Endodermal cell (in vitro differentiated cells): ENCODE data around the gene AGO3. TPM values are rescaled to one million over a fixed set of nuclear protein-coding genes. Genes with fewer than 3 reads are reported as not detected.

ENCODE experiments used
- DNase-seq: peaks from one replicate; pipeline ENCODE4 v3.0.0-alpha.2; 2017
- H3K27ac ChIP-seq: 2 replicates; pipeline ENCODE4 v1.5.1; 2013; ENCODE audit warnings: mild to moderate bottlenecking, low read depth, low read length, moderate library complexity
- H3K27me3 ChIP-seq: 2 replicates; pipeline ENCODE4 v1.6.1; 2013; ENCODE audit warnings: mild to moderate bottlenecking, low read length, moderate library complexity; ENCODE audit not compliant: insufficient read depth, control insufficient read depth, poor library complexity, severe bottlenecking
- H3K36me3 ChIP-seq: 2 replicates; pipeline ENCODE4 v1.7.0; 2013; ENCODE audit warnings: mild to moderate bottlenecking, low read length, moderate library complexity; ENCODE audit not compliant: control insufficient read depth, insufficient read depth
- H3K4me1 ChIP-seq: one replicate; pipeline ENCODE4 v1.7.0; 2013; ENCODE audit warnings: low read length; ENCODE audit not compliant: control insufficient read depth, insufficient read depth
- H3K4me3 ChIP-seq: 2 replicates; pipeline ENCODE4 v1.5.1; 2013; ENCODE audit warnings: mild to moderate bottlenecking, low read length, moderate library complexity
- H3K9ac ChIP-seq: 2 replicates; pipeline ENCODE4 v1.6.1; 2013; ENCODE audit warnings: mild to moderate bottlenecking, low read length, moderate library complexity; ENCODE audit not compliant: poor library complexity, severe bottlenecking; ENCODE audit errors: extremely low read depth
- H3K9me3 ChIP-seq: 2 replicates; pipeline ENCODE4 v1.6.1; 2013; ENCODE audit warnings: mild to moderate bottlenecking, low read length, moderate library complexity; ENCODE audit not compliant: control insufficient read depth
- H3K27ac Mint-ChIP-seq: 2 replicates; pipeline ENCODE4 v1.8.0; 2020; ENCODE audit warnings: mixed read lengths
- H3K27me3 Mint-ChIP-seq: 2 replicates; pipeline ENCODE4 v1.8.0; 2021; ENCODE audit warnings: mild to moderate bottlenecking, mixed read lengths; ENCODE audit not compliant: insufficient read depth
- H3K36me3 Mint-ChIP-seq: 2 replicates; pipeline ENCODE4 v1.8.0; 2020; ENCODE audit warnings: low read depth, mixed read lengths
- H3K4me1 Mint-ChIP-seq: 2 replicates; pipeline ENCODE4 v1.8.0; 2020; ENCODE audit warnings: mixed read lengths
- H3K4me3 Mint-ChIP-seq: 2 replicates; pipeline ENCODE4 v1.8.0; 2020; ENCODE audit warnings: mild to moderate bottlenecking, moderate library complexity, mixed read lengths
- H3K9me3 Mint-ChIP-seq: 2 replicates; pipeline ENCODE4 v1.8.0; 2020; ENCODE audit warnings: mild to moderate bottlenecking, mixed read lengths
- WGBS, 2 experiments: methylation state at CpG; one replicate each; pipeline versions ENCODE4 v1.1.5 to v1.1.7; 2013; ENCODE audit warnings: missing lambda C conversion rate in 2 of 2, mixed read lengths in 1 of 2; ENCODE audit not compliant: insufficient coverage in 1 of 2, insufficient read length in 1 of 2; 5-methylcytosine and 5-hydroxymethylcytosine counted together
- total RNA-seq, 2 donors: library from RNA; stranded (reverse); fragmentation: NEBNext Ultra II Directional in 1 of 2; extraction: Animal tissue kit (Norgen Biotek cat#: 25700) in 1 of 2; gene quantifications; 2 replicates in 1 of 2; 3 replicates in 1 of 2; pipeline ENCODE4 v1.2.1, GENCODE V29; 2021
- TF ChIP-seq, protein P1 (sequence below): fragments of 200-600 bp; sonication (generic); conservative IDR thresholded peaks from 2 replicates; pipeline ENCODE4 v1.5.0; 2021; ENCODE audit warnings: antibody characterized with exemption, mild to moderate bottlenecking

Gene AGO3
- total RNA-seq, 2 donors from 2014 or later = 32.8 to 39.8 TPM

DNA sequence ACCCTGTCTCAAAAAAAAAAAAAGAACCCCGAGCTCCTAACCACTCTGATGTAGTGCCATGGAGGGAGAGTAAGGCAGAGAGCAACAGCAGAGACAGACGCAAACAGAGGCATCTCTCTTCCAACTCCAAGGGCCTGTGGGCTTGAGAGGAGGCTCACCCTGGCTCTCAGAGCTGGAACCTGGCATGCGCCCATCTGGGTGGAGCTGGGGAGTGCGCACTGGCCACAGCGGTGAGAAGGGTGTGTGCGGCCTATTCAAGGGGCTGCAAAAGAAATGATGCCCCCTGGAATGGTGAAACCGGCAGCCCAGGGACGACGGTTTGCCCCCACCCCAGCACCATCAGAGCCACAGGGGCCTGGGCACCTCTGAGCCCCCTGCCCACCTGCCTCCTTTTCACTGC lies 176.5 kb downstream of the AGO3 start:
- WGBS, 2 experiments = 94 to 100% methylated on average over 1 to 9 of the region's 9 CpGs

DNA sequence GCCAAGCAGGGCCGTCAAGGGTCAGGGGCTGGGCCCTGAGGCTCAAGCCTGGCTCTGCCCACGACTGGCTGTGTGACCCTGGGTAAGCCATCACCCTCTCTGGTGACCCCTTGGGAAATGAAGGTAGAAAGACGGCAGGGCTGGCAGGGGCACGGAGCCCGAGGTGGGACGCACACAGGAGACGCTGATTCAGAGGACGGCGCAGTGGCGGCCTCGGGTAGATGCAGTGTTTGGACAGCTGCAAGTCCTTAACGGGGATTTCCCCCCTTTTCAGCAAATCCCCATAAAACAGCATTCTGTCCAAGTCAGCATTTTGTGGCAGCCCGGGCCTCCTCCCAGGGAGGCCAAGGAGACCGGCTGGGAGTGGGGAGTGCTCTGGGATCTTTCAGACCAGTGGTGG lies 177.4 kb downstream of the AGO3 start:
- no peak overlapping the region for H3K27ac ChIP-seq
- no peak overlapping the region for H3K9ac ChIP-seq
- no peaks in the 10 kb centered on the region for H3K4me1 Mint-ChIP-seq
- TF ChIP-seq, protein P1, sequence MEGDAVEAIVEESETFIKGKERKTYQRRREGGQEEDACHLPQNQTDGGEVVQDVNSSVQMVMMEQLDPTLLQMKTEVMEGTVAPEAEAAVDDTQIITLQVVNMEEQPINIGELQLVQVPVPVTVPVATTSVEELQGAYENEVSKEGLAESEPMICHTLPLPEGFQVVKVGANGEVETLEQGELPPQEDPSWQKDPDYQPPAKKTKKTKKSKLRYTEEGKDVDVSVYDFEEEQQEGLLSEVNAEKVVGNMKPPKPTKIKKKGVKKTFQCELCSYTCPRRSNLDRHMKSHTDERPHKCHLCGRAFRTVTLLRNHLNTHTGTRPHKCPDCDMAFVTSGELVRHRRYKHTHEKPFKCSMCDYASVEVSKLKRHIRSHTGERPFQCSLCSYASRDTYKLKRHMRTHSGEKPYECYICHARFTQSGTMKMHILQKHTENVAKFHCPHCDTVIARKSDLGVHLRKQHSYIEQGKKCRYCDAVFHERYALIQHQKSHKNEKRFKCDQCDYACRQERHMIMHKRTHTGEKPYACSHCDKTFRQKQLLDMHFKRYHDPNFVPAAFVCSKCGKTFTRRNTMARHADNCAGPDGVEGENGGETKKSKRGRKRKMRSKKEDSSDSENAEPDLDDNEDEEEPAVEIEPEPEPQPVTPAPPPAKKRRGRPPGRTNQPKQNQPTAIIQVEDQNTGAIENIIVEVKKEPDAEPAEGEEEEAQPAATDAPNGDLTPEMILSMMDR = no peak
- no peak overlapping the region for H3K4me3 Mint-ChIP-seq
- no peak for DNase-seq
- H3K36me3 Mint-ChIP-seq = no peaks in the 10 kb centered on the region
- no peaks in the 10 kb centered on the region for H3K9me3 ChIP-seq
- H3K27ac Mint-ChIP-seq = no peak overlapping the region
- no peaks in the 10 kb centered on the region for H3K9me3 Mint-ChIP-seq
- no peak overlapping the region for H3K4me3 ChIP-seq
- no peaks in the 10 kb centered on the region for H3K27me3 ChIP-seq
- H3K36me3 ChIP-seq = no peaks in the 10 kb centered on the region
- H3K4me1 ChIP-seq = no peaks in the 10 kb centered on the region
- no peaks in the 10 kb centered on the region for H3K27me3 Mint-ChIP-seq
- 89 to 91% methylated on average over 12 to 14 of the region's 14 CpGs for WGBS, 2 experiments

More for the DNA sequence above, 176.5 kb downstream of the AGO3 start:
- Histone ChIP-seq H3K4me1 (no peaks in the 10 kb centered on the region), H3K4me3 (no peak overlapping the region), H3K27me3 (no peaks in the 10 kb centered on the region), H3K9me3 (no peaks in the 10 kb centered on the region), H3K27ac (no peak overlapping the region), H3K9ac (no peak overlapping the region), H3K36me3 (no peaks in the 10 kb centered on the region)
- Mint-ChIP-seq H3K36me3 (no peaks in the 10 kb centered on the region), H3K27me3 (no peaks in the 10 kb centered on the region), H3K9me3 (no peaks in the 10 kb centered on the region), H3K4me1 (no peaks in the 10 kb centered on the region), H3K4me3 (no peak overlapping the region), H3K27ac (no peak overlapping the region)
- DNase-seq = no peak
- TF ChIP-seq, protein P1 = no peak

DNA sequence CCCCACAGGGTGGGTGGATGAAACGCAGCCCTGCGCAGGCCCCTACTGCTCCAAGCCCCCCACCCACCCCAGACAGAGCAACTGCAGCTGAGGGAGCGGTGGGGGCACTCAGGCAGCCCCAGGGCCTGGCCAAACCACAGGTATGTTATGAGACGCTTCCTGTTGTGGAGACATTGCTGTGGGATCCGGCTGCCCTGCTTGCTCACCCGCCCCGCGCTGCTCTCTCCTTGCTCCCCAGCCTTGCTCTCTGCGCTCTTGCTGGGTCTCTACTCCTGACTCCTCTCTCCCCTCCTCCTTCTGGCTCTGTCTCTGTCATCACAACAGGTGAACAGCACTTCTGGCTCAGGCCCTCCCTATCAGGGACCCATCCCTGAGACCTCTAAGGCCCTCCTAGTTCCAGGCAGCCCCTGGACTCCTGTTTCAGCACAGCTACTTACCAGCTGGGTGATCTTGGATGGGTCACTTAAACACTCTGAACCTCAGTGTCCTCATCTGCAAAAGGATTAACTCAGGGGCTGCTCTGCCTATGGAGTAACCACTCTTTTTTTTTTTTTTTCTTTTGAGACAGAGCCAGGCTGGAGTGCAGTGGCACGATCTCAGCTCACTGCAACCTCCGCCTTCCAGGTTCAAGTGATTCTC lies 178.3 kb downstream of the AGO3 start:
- Histone ChIP-seq H3K9ac (no peak overlapping the region), H3K27me3 (no peaks in the 10 kb centered on the region), H3K4me3 (no peak overlapping the region), H3K9me3 (no peaks in the 10 kb centered on the region), H3K4me1 (no peaks in the 10 kb centered on the region), H3K27ac (no peak overlapping the region), H3K36me3 (no peaks in the 10 kb centered on the region)
- no peaks in the 10 kb centered on the region for H3K27me3 Mint-ChIP-seq
- 91 to 94% methylated on average over 7 to 11 of the region's 11 CpGs for WGBS, 2 experiments
- TF ChIP-seq, protein P1 = no peak
- no peaks in the 10 kb centered on the region for H3K36me3 Mint-ChIP-seq
- H3K9me3 Mint-ChIP-seq = no peaks in the 10 kb centered on the region
- no peak overlapping the region for H3K27ac Mint-ChIP-seq
- no peak overlapping the region for H3K4me3 Mint-ChIP-seq
- no peak for DNase-seq
- H3K4me1 Mint-ChIP-seq = no peaks in the 10 kb centered on the region
